RKO (cell line): ENCODE results near the gene MRLN.

Source experiments
- DNase-seq: peaks from one replicate; pipeline ENCODE4 v3.0.0-alpha.2; 2016; ENCODE audit warnings: low spot score

The MRLN gene

DNA sequence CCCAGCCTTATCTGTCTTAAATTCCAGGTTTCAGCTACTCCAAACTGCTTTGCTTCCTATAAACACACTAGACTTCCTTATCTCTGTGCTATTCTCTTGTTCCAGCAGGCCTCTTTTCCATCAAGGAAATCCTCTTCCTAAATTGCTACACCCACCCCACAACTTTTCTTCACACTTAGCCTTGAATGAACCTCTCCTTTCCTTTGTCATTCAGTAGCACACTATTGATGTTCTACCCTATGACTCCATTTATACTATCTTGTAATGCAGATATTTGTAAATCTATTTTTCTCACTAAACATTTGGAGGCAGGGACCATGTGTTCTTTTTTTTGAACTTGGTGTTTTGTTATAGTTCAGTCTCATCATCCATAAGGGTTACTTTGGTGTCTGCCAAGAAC, 47.3 kb downstream of the MRLN start:
- DNase-seq, result no peak

DNA sequence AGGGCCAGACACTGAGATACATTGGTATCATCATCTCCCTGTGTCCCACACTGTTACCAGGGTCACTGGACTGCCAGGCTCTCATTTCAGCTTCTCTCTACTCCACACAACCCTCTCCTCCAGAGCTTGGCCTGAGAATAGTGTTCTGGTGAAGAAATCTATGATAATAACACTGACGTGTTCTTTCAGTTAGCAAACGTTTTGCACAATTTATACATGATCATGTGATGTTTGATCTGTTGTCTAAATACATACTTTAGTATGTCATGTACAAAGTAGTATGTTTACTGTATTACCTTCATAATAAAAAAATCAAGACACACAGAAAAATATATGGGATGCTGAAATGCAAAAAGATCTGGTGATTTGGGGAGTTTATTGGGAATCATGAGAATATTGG, 48.6 kb downstream of the MRLN start:
- DNase-seq, result no peak

DNA sequence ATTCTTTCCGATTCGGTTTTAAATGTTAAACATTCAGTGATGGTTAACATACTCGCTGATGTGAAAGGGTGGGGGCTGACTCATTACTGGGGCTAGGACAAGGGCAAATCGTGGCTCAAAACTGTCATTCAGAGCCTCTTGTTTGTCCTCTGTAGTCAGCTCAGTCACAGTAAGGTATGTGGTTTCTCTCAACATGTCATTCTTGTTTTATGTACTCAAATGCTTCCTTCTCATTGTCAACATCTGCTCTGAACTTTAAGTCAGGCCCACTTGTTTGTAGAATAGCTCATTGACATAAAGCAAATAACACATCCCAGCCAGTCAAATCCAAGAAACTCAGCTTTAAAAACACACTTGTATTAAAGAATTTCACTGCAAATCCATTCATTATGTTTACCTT, 50.9 kb downstream of the MRLN start:
- no peak for DNase-seq

DNA sequence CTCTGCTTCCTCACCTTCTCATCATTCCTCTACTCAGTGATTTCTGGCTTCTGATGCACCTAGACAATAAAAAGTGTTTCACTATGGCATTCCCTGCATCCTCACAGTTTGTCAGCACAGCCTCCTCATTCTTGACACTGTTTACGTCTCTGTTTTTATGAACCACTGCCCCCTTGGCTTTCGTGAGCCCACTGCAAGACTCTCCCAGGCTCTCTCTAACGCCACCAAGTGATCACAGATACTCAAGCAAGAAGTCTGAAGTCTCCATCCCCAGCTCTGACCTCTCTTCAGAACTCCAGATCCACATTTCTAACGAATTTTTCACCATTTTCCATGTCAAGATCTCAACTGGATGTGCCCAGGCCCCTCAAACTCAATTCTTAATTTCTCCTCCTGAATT, 52.5 kb downstream of the MRLN start:
- no peak for DNase-seq

DNA sequence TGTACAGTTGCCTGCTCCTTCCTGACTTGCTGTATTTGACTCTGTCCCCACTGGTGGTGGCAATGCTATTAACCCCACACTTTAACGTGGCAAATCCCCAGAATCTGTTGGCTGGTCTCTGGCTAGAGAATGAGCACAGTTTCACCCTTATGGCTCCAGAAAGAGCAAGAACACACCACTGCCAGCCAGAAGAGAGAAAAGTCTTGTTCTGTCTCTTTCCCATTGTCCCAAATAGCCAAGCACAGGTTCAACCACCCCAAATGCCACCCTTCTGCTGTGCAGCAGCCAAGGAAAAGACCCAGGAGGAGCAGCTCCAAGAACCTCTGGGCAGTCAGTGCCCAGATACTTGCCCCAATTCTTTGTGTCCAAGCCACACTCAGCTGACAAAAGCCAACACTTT, 54.9 kb downstream of the MRLN start:
- DNase-seq, result no peak

DNA sequence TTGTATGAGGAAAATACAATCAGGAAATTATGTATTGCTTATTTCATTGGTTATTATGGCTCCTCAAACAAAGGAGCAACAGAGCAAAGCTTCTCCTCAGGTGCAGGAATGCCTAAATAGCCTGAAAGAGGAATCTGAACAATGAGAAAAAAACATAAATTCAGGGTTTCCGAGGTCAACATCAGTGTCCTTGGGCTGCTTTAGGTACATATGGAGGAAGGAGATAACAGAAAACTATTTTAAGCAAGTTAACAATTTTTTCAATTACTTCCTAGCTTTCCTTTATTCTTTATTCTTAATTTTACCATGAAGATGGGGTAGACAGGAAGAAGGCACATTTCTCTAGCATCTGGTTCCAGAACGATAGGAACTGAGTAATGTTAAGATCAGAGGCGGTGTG, 57.6 kb downstream of the MRLN start:
- no peak for DNase-seq

DNA sequence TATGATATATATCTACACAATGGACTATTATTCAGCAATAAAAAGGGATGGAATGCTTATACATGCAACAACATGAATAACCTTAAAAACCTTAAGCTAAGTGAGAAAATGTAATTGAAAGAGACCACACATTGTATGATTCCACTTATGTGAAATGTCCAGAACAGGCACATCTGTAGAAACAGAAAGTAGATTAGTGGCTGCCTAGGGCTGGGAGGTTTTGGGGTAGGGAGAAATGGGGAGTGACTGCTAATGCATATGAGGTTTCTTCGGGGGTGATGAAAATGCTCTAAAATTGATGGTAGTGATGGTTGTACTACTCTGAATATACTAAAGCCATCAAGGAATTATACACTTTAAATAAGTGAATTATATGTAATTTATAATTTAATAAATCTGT, 58.3 kb downstream of the MRLN start:
- no peak for DNase-seq

DNA sequence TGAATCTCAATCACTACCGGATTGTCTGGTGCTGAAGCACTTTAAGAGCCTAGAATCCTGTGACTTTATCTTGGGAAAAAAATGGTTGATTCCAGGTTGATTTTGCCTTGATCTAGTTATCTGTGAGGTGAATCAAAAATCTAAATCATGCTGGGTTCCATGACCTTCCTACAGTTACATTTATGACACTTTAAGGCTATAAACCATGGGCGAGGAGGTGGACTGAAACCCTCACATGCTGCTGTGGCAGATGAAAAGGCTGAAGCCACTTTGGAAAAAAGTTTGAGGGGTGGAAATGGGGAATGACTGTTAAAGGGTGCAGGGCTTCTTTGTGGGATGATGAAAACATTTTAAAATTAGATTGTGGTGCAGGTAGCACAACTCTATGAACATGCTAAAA, 61.1 kb downstream of the MRLN start:
- no peak for DNase-seq

DNA sequence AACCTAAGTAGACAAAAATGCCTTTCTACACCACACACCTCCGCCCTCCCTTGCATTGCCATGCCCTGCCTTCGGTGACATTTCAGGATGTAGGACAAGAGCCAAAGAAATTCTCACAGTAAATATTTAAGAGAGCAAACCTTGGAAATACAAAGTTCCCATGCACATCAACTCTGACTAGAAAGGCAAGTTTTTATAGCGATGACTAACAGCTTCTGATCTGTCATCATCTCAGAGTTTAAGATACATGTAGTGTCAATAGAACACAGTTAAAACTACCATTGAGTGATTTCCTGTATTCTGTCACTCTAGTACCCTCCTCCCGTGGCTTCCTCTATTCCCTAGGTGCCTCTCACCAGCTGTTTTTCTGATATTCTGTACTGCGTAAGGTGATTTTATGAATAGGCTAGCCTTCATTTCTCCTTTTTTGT, 64.3 kb downstream of the MRLN start:
- DNase-seq, result peak; percentile 33

DNA sequence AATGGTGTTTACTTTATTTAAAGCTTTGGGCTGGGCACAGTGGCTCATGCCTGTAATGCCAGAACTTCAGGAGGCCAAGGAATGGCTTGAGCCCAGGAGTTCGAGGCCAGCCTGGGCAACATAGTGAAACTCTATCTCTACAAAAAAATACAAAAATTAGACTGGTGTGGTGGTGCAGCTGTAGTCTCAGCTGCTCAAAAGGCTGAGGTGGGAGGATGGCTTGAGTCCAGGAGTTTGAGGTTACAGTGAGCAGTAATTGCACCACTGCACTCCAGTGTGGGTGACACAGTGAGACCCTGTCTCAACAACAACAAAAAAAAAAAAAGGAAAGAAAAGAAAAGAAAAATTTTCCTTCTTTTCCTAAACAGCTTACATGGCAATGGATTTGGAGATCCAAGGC, 65.6 kb downstream of the MRLN start:
- DNase-seq, result no peak
